Choroid plexus epithelial cell (primary cell): ENCODE data around the gene CLTRN.

ENCODE experiments used
- DNase-seq: peaks from one replicate; pipeline ENCODE4 v3.0.0-alpha.2; 2010; ENCODE audit warnings: low read depth
- H3K4me3 ChIP-seq: 2 replicates; pipeline ENCODE4 v1.5.1; 2011; ENCODE audit warnings: low read depth, mild to moderate bottlenecking, control low read depth, low read length, moderate library complexity
- CTCF ChIP-seq: conservative IDR thresholded peaks from 2 replicates; pipeline ENCODE4 v1.5.1; 2011; ENCODE audit warnings: low read depth, mild to moderate bottlenecking, control low read depth, inconsistent platforms, low read length, moderate library complexity

Gene CLTRN

DNA sequence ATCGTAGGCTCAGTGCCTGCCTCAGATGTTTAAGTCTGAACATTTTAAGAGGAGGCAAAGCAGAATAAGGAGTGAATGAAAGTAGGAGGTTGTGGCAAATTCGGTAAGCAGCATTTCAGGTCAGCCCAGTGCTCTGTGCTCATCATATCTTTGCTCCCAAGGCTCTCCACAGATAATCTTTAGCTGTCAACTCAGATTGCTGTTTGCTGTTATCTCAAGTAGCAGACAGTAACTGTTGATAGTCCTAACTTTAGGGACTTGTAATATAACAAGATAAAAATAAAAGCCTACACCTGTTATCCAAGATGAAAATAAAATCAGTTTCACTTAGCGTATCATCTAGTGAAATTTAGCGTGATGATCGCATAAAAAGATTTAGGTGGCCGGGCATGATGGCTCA lies 18.6 kb upstream of the CLTRN start:
- TF ChIP-seq CTCF = no peak
- no peak overlapping the region for H3K4me3 ChIP-seq
- no peak for DNase-seq

GRCh38 chrX:15681433-15681832 lies 16.8 kb upstream of the CLTRN start:
- DNase-seq = no peak
- no peak overlapping the region for H3K4me3 ChIP-seq
- no peak for TF ChIP-seq CTCF

DNA sequence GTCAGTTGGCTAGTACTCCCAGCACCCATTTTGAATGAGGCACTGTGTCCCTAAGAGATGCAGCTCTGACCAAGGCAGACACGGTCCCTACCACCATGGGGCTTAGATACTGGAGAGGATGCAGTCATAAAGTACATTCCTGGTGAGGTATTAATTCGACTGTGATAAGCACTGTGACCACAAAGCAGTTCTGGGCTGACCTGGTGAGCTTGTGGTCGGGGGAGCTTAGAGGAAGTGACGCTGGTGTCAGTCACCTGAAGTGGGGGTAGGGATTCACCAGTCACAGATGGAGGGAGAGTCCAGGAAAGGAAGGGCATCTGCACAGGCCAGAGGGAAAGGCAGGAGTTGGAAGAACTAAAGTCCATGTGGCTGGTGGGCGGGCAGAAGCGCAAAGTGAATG lies 15.8 kb upstream of the CLTRN start:
- peak; percentile 79 for DNase-seq
- no peak for TF ChIP-seq CTCF

GRCh38 chrX:15679246-15679645 lies 14.6 kb upstream of the CLTRN start:
- peak; percentile 57 for DNase-seq
- H3K4me3 ChIP-seq = no peak overlapping the region
- no peak for TF ChIP-seq CTCF

More for the DNA sequence above, 15.8 kb upstream of the CLTRN start:
- H3K4me3 ChIP-seq = no peak overlapping the region

DNA sequence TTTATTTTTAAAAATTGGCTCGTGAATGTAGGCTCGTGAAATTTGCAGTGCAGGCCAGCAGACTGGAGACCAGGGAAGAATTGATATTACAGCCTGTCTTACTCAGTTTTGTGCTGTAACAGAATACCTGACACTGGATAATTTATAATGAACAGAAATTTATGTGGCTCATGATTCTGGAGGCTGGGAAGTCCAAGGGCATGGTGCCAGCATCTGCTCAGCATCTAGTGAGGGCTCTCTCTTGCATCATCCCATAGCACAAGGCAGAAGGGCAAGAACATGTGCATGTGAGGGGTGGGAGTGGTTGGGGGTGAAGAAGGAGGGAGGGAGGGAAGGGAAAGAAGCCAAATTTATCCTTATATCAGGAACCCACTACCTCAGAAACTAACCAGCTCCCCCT lies 13.7 kb upstream of the CLTRN start:
- no peak for DNase-seq
- no peak for TF ChIP-seq CTCF

DNA sequence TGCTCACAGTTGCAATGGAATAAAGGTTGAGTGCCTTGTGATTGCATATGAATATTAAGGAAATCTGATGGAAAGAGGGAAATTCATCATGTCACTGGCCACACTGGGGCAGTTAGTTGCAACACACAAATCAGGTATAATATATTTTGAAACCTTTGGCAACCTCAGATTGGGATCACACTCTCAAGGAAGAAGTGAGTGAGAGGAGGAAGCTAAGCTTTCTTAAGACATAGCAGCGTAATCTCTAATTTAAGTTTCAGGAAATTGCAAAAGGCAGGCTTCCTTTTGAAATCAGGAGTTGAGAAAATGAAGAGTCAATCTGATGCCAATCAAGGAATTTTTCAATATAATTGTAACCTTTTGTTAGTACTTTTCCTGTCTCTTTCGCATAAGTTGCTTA lies 12.3 kb upstream of the CLTRN start:
- no peak for TF ChIP-seq CTCF
- no peak overlapping the region for H3K4me3 ChIP-seq
- no peak for DNase-seq

More for the DNA sequence above, 13.7 kb upstream of the CLTRN start:
- no peak overlapping the region for H3K4me3 ChIP-seq

GRCh38 chrX:15675490-15675921 lies 10.9 kb upstream of the CLTRN start:
- DNase-seq = peak; percentile 72
- peak overlapping the region; percentile 92 for H3K4me3 ChIP-seq
- no peak for TF ChIP-seq CTCF
